Measurements from ENCODE around the gene TMEM54. TPM values are rescaled to one million over a fixed set of nuclear protein-coding genes. Genes with fewer than 3 reads are reported as not detected.

Gene TMEM54
- total and polyA plus RNA-seq, 2 of the 13 experiments (the other 11 are each of a cell fraction or from before 2014, with no cell fraction given), result 2.5 to 2.9 TPM

- no peak overlapping the region for H2AFZ ChIP-seq (ENCODE audit: low read length)
- no peak overlapping the region for H3K27ac ChIP-seq (ENCODE audit: extremely low read length, insufficient read depth, low read length)
- H3K79me2 ChIP-seq (ENCODE audit: insufficient read depth, low read length), result no peaks in the 10 kb centered on the region
- intact Hi-C loops (cut with micrococcal nuclease; ENCODE audit: unreplicated experiment) (no loop called here), in situ Hi-C loops (cut with HindIII; ENCODE audit: extremely low pct_ligation_motif_present, low pct_unique_long_range_greater_than_20kb) (no loop called here)
- ChIA-PET POLR2A (no interaction called here), CTCF (ENCODE audit: low intra/inter-chr PET ratio, low total read pairs) (no interaction called here)
- no peak overlapping the region for H3K4me2 ChIP-seq (ENCODE audit: low read depth, low read length)
- H3K9me3 ChIP-seq (ENCODE audit: low read length), result no peaks in the 10 kb centered on the region
- 35% methylated on average over 5 of the region's 5 CpGs for WGBS (ENCODE audit: low lambda C conversion rate)
- H3K4me3 ChIP-seq (replicated peaks in 1 of 3; ENCODE audit: insufficient read depth in 1 of 3, low read depth in 2 of 3, low read length in 3 of 3), result no peak overlapping the region
- FAIRE-seq, result no peak
- ATAC-seq, result no peak
- H4K20me1 ChIP-seq (ENCODE audit: insufficient read depth, low read length), result no peaks in the 10 kb centered on the region
- H3K4me1 ChIP-seq (ENCODE audit: insufficient read depth, low read length), result 0 out of 2 replicates have a peak, but pooled peaks cover 7% of the 10 kb centered on the region
- DNase-seq (ENCODE audit: low spot score), result no peak
- no peaks in the 10 kb centered on the region for H3K36me3 ChIP-seq (replicated peaks in 1 of 2; ENCODE audit: control insufficient read depth in 1 of 2, insufficient read depth in 2 of 2, low read length in 2 of 2)
- peaks cover 0 to 8% of the 10 kb centered on the region in 2 experiments; a peak in 2 of 5 replicates for H3K27me3 ChIP-seq (ENCODE audit: control insufficient read depth in 1 of 2, insufficient read depth in 2 of 2, low read length in 2 of 2)
- BruUV-seq (replicated peaks), result no TSS peak
- no peak overlapping the region for H3K9ac ChIP-seq (ENCODE audit: insufficient read depth, low read depth, low read length)
- no peak for TF ChIP-seq NCOA5 (CRISPR knock-in tag; IDR thresholded peaks at IDR 0.05)
- TF ChIP-seq ZNF124 (CRISPR knock-in tag; IDR thresholded peaks at IDR 0.05), result no peak
- TF ChIP-seq, protein P1, sequence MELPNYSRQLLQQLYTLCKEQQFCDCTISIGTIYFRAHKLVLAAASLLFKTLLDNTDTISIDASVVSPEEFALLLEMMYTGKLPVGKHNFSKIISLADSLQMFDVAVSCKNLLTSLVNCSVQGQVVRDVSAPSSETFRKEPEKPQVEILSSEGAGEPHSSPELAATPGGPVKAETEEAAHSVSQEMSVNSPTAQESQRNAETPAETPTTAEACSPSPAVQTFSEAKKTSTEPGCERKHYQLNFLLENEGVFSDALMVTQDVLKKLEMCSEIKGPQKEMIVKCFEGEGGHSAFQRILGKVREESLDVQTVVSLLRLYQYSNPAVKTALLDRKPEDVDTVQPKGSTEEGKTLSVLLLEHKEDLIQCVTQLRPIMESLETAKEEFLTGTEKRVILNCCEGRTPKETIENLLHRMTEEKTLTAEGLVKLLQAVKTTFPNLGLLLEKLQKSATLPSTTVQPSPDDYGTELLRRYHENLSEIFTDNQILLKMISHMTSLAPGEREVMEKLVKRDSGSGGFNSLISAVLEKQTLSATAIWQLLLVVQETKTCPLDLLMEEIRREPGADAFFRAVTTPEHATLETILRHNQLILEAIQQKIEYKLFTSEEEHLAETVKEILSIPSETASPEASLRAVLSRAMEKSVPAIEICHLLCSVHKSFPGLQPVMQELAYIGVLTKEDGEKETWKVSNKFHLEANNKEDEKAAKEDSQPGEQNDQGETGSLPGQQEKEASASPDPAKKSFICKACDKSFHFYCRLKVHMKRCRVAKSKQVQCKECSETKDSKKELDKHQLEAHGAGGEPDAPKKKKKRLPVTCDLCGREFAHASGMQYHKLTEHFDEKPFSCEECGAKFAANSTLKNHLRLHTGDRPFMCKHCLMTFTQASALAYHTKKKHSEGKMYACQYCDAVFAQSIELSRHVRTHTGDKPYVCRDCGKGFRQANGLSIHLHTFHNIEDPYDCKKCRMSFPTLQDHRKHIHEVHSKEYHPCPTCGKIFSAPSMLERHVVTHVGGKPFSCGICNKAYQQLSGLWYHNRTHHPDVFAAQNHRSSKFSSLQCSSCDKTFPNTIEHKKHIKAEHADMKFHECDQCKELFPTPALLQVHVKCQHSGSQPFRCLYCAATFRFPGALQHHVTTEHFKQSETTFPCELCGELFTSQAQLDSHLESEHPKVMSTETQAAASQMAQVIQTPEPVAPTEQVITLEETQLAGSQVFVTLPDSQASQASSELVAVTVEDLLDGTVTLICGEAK (IDR thresholded peaks at IDR 0.05), result no peak
- TF ChIP-seq, protein P1 (CRISPR knock-in tag; IDR thresholded peaks at IDR 0.05), result no peak
- no peak for TF ChIP-seq NFATC3 (CRISPR knock-in tag; IDR thresholded peaks at IDR 0.05)
- TF ChIP-seq ZFP36L1 (CRISPR knock-in tag; IDR thresholded peaks at IDR 0.05), result no peak
- TF ChIP-seq ZNF605 (CRISPR knock-in tag; IDR thresholded peaks at IDR 0.05), result no peak
- TF ChIP-seq, protein P2, sequence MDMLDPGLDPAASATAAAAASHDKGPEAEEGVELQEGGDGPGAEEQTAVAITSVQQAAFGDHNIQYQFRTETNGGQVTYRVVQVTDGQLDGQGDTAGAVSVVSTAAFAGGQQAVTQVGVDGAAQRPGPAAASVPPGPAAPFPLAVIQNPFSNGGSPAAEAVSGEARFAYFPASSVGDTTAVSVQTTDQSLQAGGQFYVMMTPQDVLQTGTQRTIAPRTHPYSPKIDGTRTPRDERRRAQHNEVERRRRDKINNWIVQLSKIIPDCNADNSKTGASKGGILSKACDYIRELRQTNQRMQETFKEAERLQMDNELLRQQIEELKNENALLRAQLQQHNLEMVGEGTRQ (IDR thresholded peaks at IDR 0.05; ENCODE audit: low read depth, low read length), result no peak
- TF ChIP-seq, protein P2 (CRISPR knock-in tag; IDR thresholded peaks at IDR 0.05; ENCODE audit: borderline replicate concordance), result no peak
- TF ChIP-seq RBM22 (optimal IDR thresholded peaks at IDR 0.05; ENCODE audit: low read length), result no peak
- no peak for TF ChIP-seq DMAP1 (CRISPR knock-in tag; IDR thresholded peaks at IDR 0.05)
- TF ChIP-seq GTF2F1 (IDR thresholded peaks at IDR 0.05; ENCODE audit: low read length), result no peak
- TF ChIP-seq AKAP8 (CRISPR knock-in tag; IDR thresholded peaks at IDR 0.05), result no peak
- no peak for TF ChIP-seq TP53 (CRISPR knock-in tag; conservative IDR thresholded peaks at IDR 0.05)
- no peak for TF ChIP-seq GLI4 (CRISPR knock-in tag; IDR thresholded peaks at IDR 0.05; ENCODE audit: borderline replicate concordance)
These were observed 9.1 kb upstream of the TMEM54 start for GRCh38 chr1:32910319-32910718.
